Adrenal gland (tissue), 12 donors: ENCODE results near the gene B3GALT2. TPM values are rescaled to one million over a fixed set of nuclear protein-coding genes. Genes with fewer than 3 reads are reported as not detected.
"Not testable (repeated sequence)": the region's sequence is repeated elsewhere in the genome, so short reads cannot be mapped to it uniquely, and the experiment has no call there.

Experiments used
- DNase-seq, 7 donors: peaks; one replicate each; pipeline ENCODE4 v3.0.0-alpha.2; 2019 to 2020
- H3K27ac ChIP-seq, 5 donors: fragments of 200-600 bp; sonication (generic) in 4 of 5; 1 replicate in 3 of 5; 2 replicates in 2 of 5; pipeline versions ENCODE4 v1.5.1 to v1.8.0; 2016 to 2020; ENCODE audit warnings: mild to moderate bottlenecking in 1 of 5
- H3K27me3 ChIP-seq: fragments of 200-600 bp; 2 replicates; pipeline ENCODE4 v1.8.0; 2021
- H3K36me3 ChIP-seq, 2 donors: fragments of 200-600 bp; replicated peaks in 1 of 2; 1 replicate in 1 of 2; 2 replicates in 1 of 2; pipeline versions ENCODE4 v1.5.1 to v1.8.0; 2018 to 2022
- H3K4me1 ChIP-seq, 2 donors: fragments of 200-600 bp; replicated peaks in 1 of 2; 1 replicate in 1 of 2; 2 replicates in 1 of 2; pipeline versions ENCODE4 v1.5.1 to v1.8.0; 2018 to 2021
- H3K4me3 ChIP-seq, 4 donors: fragments of 200-600 bp; sonication (generic) in 3 of 4; one replicate each; pipeline ENCODE4 v1.5.1; 2016 to 2018
- H3K9me3 ChIP-seq, 3 donors: fragments of 200-600 bp; sonication (generic) in 1 of 3; replicated peaks in 1 of 3; 1 replicate in 2 of 3; 2 replicates in 1 of 3; pipeline versions ENCODE4 v1.5.1 to v1.8.0; 2016 to 2021
- CTCF ChIP-seq, 6 experiments: fragments of 450-650 bp in 4 of 6; fragments of 200-600 bp in 2 of 6; sonication (generic) in 1 of 6; IDR thresholded peaks; 1 replicate in 5 of 6; 2 replicates in 1 of 6; pipeline versions ENCODE4 v1.5.1 to v1.8.0; 2016 to 2021; ENCODE audit warnings: antibody characterized with exemption in 6 of 6, mild to moderate bottlenecking in 2 of 6, moderate library complexity in 1 of 6
- POLR2A ChIP-seq, 2 donors: fragments of 450-650 bp; IDR thresholded peaks; one replicate each; pipeline ENCODE4 v1.6.1; 2017; ENCODE audit warnings: antibody characterized with exemption in 2 of 2, mild to moderate bottlenecking in 2 of 2, moderate library complexity in 1 of 2
- WGBS, 4 donors: extraction: QIAGEN DNeasy Blood & Tissue Kit in 2 of 4; methylation state at CpG; one replicate each; pipeline versions ENCODE4 v1.1.5 to v1.1.7; 2013 to 2017; 5-methylcytosine and 5-hydroxymethylcytosine counted together
- intact Hi-C, 2 donors: fragments of 100-400 bp; cut with DNase I; formaldehyde crosslinking; loops; one replicate each; pipeline versions ENCODE4 v1.14.1 to v1.15.0; 2022 to 2023
- polyA plus RNA-seq, 3 donors: library from polyadenylated mRNA; stranded (reverse); fragments of 200-250 nt in 2 of 3; fragments of 350-450 nt in 1 of 3; fragmentation: Illumina TruSeq in 1 of 3; extraction: RNeasy Lipid Tissue Mini Kit (QIAGEN cat#74804) in 1 of 3; gene quantifications; one replicate each; pipeline ENCODE4 v1.2.3, GENCODE V29; 2013 to 2014
- total RNA-seq, 9 donors: library from RNA; depleted of rRNA in 4 of 9; stranded (reverse); fragments of >200 nt in 4 of 9; fragments of 120-200 nt in 1 of 9; fragmentation: NEBNext Ultra II Directional in 1 of 9; extraction: Animal tissue kit (Norgen Biotek cat#: 25700) in 1 of 9; gene quantifications; one replicate each; pipeline versions ENCODE4 v1.1.0 to v1.2.4, GENCODE V29; 2013 to 2023
- donor health status: healthy with polysubstance abuse.
- donor health status: Bipolar disorder and iron deficiency.
- donor health status: DM: yes; HTN: yes; CAD: no.
- donor health status: DM: no; HTN: no; CAD: no.
- donor health status: DM: no; HTN: no; CAD: no.
- donor health status: DM: yes; HTN: yes; CAD: no.

Gene B3GALT2
- total and polyA plus RNA-seq, 12 donors: 0.21 to 6.3 (median 0.99) TPM

- 81 to 92% (median 86%) methylated on average over 3 of the region's 3 CpGs for WGBS, 4 donors
- intact Hi-C loops: loop anchor here in 1 of 2 donors (10.0 kb wide), 1 partner anchor 1105 kb away; no protein-coding TSS in a partner anchor
- H3K4me3 ChIP-seq: no peak overlapping the region
- no peak overlapping the region for H3K27ac ChIP-seq
- no peaks in the 10 kb centered on the region for H3K27me3 ChIP-seq
- H3K36me3 ChIP-seq: no peaks in the 10 kb centered on the region
- no peak for DNase-seq
- H3K4me1 ChIP-seq: peaks cover 14 to 56% of the 10 kb centered on the region in 2 donors
- H3K9me3 ChIP-seq: no peaks in the 10 kb centered on the region
- TF ChIP-seq POLR2A (IDR thresholded peaks at IDR 0.05): no peak
- no peak for TF ChIP-seq CTCF (IDR thresholded peaks at IDR 0.05)
Measured at GRCh38 chr1:193189442-193190095, 3.2 kb upstream of the B3GALT2 start.

GRCh38 chr1:193188915-193189314, 2.5 kb upstream of the B3GALT2 start:
- not testable (repeated sequence) for DNase-seq, H3K36me3 ChIP-seq, H3K9me3 ChIP-seq, H3K27ac ChIP-seq, H3K27me3 ChIP-seq, H3K4me3 ChIP-seq
- intact Hi-C loops: loop anchor here in 1 of 2 donors (10.0 kb wide), 1 partner anchor 1106 kb away; no protein-coding TSS in a partner anchor
- 90 to 95% (median 94%) methylated on average over 7 of the region's 7 CpGs for WGBS, 4 donors
- peaks cover 14 to 62% of the 10 kb centered on the region in 2 donors for H3K4me1 ChIP-seq

- no peaks in the 10 kb centered on the region for H3K9me3 ChIP-seq
- H3K36me3 ChIP-seq: no peaks in the 10 kb centered on the region
- no peak for TF ChIP-seq POLR2A (IDR thresholded peaks at IDR 0.05)
- TF ChIP-seq CTCF (IDR thresholded peaks at IDR 0.05): no peak
- 83 to 88% (median 85%) methylated on average over 1 of the region's 1 CpG for WGBS, 4 donors
- no peaks in the 10 kb centered on the region for H3K27me3 ChIP-seq
- intact Hi-C loops: loop anchor here in 1 of 2 donors (10.0 kb wide), 1 partner anchor 1108 kb away; no protein-coding TSS in a partner anchor
- no peak overlapping the region for H3K4me3 ChIP-seq
- DNase-seq: no peak
- H3K27ac ChIP-seq: peak overlapping the region in 1 of 5 donors; percentile 62
- H3K4me1 ChIP-seq: peaks cover 14 to 80% of the 10 kb centered on the region in 2 donors
Measured at GRCh38 chr1:193187114-193187513, 701 bp upstream of the B3GALT2 start.

- Histone ChIP-seq H3K27me3 (no peaks in the 10 kb centered on the region), H3K4me3 (peak overlapping the region in 1 of 4 donors; percentile 53), H3K9me3 (no peaks in the 10 kb centered on the region), H3K4me1 (peaks cover 7 to 78% of the 10 kb centered on the region in 2 donors), H3K36me3 (no peaks in the 10 kb centered on the region), H3K27ac (peak overlapping the region in 1 of 5 donors; percentile 62)
- intact Hi-C loops: loop anchor here in 1 of 2 donors (10.0 kb wide), 1 partner anchor 1110 kb away; no protein-coding TSS in a partner anchor
- DNase-seq: no peak
- WGBS, 4 donors: 61 to 67% (median 63%) methylated on average over 2 of the region's 2 CpGs
- TF ChIP-seq POLR2A (IDR thresholded peaks at IDR 0.05): no peak
- TF ChIP-seq CTCF (IDR thresholded peaks at IDR 0.05): no peak
Measured at GRCh38 chr1:193185211-193185610, 1.2 kb downstream of the B3GALT2 start.
